ENCODE data around the gene APBB1IP. TPM values are rescaled to one million over a fixed set of nuclear protein-coding genes. Genes with fewer than 3 reads are reported as not detected.

APBB1IP gene
- total and polyA plus RNA-seq, 9 of the 15 experiments (the other 6 are each of a cell fraction or from before 2014, with no cell fraction given) = 0.03 to 0.11 (median 0.06) TPM; not detected in 4

DNA sequence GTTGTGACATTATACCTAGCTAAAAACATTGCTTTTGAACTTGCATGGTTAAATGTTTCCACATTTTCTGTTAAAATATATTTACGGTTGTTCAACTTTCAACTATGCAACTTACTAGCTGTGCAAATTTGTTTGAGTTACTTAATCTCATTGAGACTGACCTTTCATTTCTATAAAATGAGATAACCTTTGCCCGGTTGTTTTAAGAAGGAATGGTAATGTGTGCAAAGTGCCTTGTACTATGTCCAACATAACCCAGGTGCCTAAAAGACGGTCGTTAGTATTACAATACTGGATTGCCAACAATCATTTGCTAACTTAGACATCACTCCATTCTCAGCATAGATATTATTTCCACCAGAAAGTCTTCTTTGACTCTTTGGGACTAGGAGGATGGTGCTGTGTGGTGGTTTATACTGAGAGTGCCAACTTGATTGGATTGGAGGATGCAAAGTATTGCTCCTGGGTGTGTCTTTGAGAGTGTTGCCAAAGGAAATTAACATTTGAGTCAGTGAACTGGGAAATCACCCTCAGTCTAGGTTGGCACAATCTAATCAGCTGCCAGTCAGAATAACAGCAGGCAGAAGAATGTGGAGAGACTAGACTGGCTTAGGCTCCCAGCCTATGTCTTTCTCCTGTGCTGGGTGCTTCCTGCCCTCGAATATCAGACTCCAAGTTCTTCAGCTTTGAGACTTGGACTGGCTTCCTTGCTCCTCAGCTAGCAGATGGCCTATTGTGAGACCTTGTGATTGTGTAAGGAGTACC, 174.2 kb downstream of the APBB1IP start:
- Histone ChIP-seq H3K27ac (ENCODE audit: extremely low read depth, low read depth, low read length) (no peak overlapping the region), H3K4me1 (replicated peaks in 1 of 2; ENCODE audit: control insufficient read depth in 2 of 2, insufficient read depth in 2 of 2, low read length in 2 of 2) (no peaks in the 10 kb centered on the region), H3K9ac (ENCODE audit: insufficient read depth in 1 of 2, low read depth in 2 of 2, low read length in 2 of 2) (no peak overlapping the region), H2AFZ (ENCODE audit: low read depth, low read length) (no peak overlapping the region), H3K36me3 (ENCODE audit: control insufficient read depth, insufficient read depth, low read length) (no peaks in the 10 kb centered on the region), H3K79me2 (ENCODE audit: control insufficient read depth, insufficient read depth, low read length) (no peaks in the 10 kb centered on the region), H3K27me3 (ENCODE audit: control insufficient read depth in 2 of 2, insufficient read depth in 2 of 2, low read length in 2 of 2) (peaks cover 4 to 11% of the 10 kb centered on the region in 2 experiments; a peak in 3 of 5 replicates), H3K9me3 (replicated peaks; ENCODE audit: control insufficient read depth, insufficient read depth, low read depth, low read length) (no peaks in the 10 kb centered on the region), H3K4me3 (no peak overlapping the region), H3K9me1 (ENCODE audit: control insufficient read depth, insufficient read depth, low read length) (no peaks in the 10 kb centered on the region), H4K20me1 (replicated peaks; ENCODE audit: control insufficient read depth, insufficient read depth, low read length) (no peaks in the 10 kb centered on the region), H3K4me2 (ENCODE audit: insufficient read depth, low read length) (no peak overlapping the region)
- in situ Hi-C loops (cut with MboI) = no loop called here
- BruUV-seq (replicated peaks) = no TSS peak
- TF ChIP-seq ZC3H8 (IDR thresholded peaks at IDR 0.05) (no peak), ZBED1 (IDR thresholded peaks at IDR 0.05) (no peak), NELFE (IDR thresholded peaks at IDR 0.05; ENCODE audit: insufficient read depth, insufficient read length) (no peak), FOXA3 (CRISPR knock-in tag; conservative IDR thresholded peaks at IDR 0.05 in 1 of 2, IDR thresholded peaks at IDR 0.05 in 1 of 2) (no peak)
- TF ChIP-seq, protein P1, sequence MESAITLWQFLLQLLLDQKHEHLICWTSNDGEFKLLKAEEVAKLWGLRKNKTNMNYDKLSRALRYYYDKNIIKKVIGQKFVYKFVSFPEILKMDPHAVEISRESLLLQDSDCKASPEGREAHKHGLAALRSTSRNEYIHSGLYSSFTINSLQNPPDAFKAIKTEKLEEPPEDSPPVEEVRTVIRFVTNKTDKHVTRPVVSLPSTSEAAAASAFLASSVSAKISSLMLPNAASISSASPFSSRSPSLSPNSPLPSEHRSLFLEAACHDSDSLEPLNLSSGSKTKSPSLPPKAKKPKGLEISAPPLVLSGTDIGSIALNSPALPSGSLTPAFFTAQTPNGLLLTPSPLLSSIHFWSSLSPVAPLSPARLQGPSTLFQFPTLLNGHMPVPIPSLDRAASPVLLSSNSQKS (CRISPR knock-in tag; IDR thresholded peaks at IDR 0.05) = no peak
- no peak for ATAC-seq
- intact Hi-C loops (cut with micrococcal nuclease) = no loop called here
- ChIA-PET CTCF (ENCODE audit: low intra/inter-chr PET ratio) (no interaction called here), POLR2A (no interaction called here)
- no peak for FAIRE-seq
- 4% methylated on average over 5 of the region's 5 CpGs for WGBS (ENCODE audit: insufficient coverage, low coverage, missing lambda C conversion rate)
- no peak for DNase-seq (ENCODE audit: extremely low read depth in 1 of 4, low spot score in 3 of 4)

Small RNA genes within 50 kb of the gene (small RNA-seq; reads per million reads assigned to genes)
- not detected for gene RNA5SP307

Other genes with a start within 250 kb of the APBB1IP start
- not detected in 2 replicates for gene GAD2, start 221.6 kb upstream of the APBB1IP start, total RNA-seq (2014; rRNA removed)
- gene GAD2, start 221.6 kb upstream of the APBB1IP start, total RNA-seq (2014; rRNA removed; fragmentation: Illumina TruSeq; extraction: Trizol) = not detected in 2 replicates
- not detected in 2 replicates for gene GAD2, start 221.6 kb upstream of the APBB1IP start, total RNA-seq (2015; rRNA removed; fragmentation: Illumina TruSeq; extraction: Trizol)
- gene GAD2, start 221.6 kb upstream of the APBB1IP start, total RNA-seq (2021) = not detected in 2 replicates
- gene GAD2, start 221.6 kb upstream of the APBB1IP start, polyA plus RNA-seq (2011; rRNA removed) = not detected in 2 replicates
- gene GAD2, start 221.6 kb upstream of the APBB1IP start, polyA plus RNA-seq (2014; fragmentation: Illumina TruSeq; extraction: Trizol) = not detected in 2 replicates
- not detected for gene GAD2, start 221.6 kb upstream of the APBB1IP start, polyA plus RNA-seq (2014; fragmentation: Nextera tagmentation; extraction: Ambion mirVana)
- not detected in 2 replicates for gene GAD2, start 221.6 kb upstream of the APBB1IP start, polyA plus RNA-seq (2014; rRNA removed)

All from K562 (cell line).